Inflammatory macrophage (primary cell): Measurements from ENCODE around the gene PYM1.
"Not testable (repeated sequence)": the region's sequence is repeated elsewhere in the genome, so short reads cannot be mapped to it uniquely, and the experiment has no call there.

Experiments
- DNase-seq, 2 donors: peaks; one replicate each; pipeline ENCODE4 v3.0.0-alpha.2; 2020 to 2022

The PYM1 gene

DNA sequence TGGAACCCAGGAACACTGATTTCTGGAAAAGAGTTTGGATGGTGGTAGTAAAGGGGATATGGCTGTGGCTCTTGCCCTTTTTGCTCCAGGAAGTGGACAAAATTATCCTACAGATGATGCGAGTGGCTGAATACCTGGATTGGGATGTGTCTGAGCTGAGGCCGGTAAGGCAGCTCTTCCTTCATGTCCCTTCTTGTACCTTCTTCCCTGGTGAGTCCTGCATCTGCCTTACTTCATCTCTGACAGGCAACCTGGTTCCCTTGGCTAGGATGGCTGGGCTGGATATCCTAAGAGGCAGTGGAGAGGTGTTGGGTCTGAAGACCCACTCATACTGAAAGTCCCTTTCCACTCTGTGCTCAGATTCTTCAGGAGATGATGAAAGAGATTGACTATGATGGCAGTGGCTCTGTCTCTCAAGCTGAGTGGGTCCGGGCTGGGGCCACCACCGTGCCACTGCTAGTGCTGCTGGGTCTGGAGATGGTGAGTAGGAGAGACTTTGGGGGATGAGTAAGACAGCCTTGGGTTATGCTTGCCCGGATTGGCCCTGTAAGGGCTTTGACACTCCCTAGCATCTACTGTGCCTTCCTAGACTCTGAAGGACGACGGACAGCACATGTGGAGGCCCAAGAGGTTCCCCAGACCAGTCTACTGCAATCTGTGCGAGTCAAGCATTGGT is 11.3 kb upstream of the PYM1 start:
- DNase-seq = no peak

DNA sequence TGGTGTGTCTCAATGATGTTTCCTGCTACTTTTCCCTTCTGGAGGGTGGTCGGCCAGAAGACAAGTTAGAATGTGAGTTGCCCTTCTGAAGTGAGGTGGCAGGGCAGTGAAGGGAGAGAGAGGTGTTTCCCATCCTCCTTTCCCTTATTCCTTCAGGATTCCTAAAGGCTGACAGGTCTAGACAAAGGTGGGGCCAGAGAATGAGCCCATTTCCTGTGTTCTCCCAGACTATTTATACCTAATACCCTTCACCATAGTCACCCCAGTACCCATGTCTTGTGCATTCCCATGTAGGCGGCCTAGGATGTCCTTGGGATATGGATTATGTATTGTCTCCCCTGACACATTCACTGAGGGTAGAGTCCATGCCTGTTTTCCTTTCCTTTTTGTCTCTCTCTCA is 10.3 kb upstream of the PYM1 start:
- no peak for DNase-seq

DNA sequence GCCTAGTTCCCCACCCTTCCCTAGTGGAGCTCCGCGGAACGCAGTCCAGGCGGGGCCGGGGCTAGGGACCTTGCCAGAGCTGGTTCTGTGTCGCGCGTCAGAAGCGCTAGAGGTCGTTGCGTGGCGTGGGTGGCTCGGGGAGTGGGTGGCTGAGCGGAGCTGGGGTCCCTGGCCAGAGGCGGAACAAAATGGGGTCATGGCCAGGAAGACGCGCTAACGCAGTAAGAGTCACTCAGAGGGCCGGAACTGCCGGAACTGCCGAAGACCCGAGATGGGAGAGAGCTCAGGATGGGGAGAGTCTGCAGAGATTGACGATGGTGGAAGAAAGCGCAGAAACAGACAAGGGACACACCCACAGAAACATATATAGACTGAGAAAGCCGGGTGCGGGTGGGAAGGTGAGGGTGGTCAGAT is 8.1 kb upstream of the PYM1 start:
- DNase-seq = no peak

DNA sequence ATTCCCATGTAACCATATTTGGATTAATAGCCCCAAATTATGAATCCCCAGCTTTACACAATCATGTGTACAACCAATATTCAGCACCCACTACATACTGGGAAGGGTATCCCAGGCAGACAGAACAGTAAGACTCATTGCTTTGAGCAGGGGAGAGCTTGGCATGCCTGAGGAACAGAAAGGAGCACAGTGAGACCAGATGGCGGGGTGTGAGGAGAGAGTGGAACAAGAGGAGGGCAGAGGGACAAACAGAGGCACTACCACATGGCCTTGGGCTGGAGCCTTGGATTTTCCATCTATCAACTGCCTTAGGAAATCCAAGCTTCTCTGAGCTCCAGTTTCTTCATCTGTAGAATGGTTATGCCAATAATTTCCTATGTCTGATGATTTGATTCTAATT is 7.1 kb upstream of the PYM1 start:
- DNase-seq = no peak

GRCh38 chr12:55933799-55934742 is 6.4 kb upstream of the PYM1 start:
- DNase-seq = no peak

- DNase-seq = peak; percentile 21 to 33
Observed at GRCh38 chr12:55933169-55933798, 5.6 kb upstream of the PYM1 start.

GRCh38 chr12:55932551-55932910 is 4.8 kb upstream of the PYM1 start:
- DNase-seq = peak; percentile 19 to 24

DNA sequence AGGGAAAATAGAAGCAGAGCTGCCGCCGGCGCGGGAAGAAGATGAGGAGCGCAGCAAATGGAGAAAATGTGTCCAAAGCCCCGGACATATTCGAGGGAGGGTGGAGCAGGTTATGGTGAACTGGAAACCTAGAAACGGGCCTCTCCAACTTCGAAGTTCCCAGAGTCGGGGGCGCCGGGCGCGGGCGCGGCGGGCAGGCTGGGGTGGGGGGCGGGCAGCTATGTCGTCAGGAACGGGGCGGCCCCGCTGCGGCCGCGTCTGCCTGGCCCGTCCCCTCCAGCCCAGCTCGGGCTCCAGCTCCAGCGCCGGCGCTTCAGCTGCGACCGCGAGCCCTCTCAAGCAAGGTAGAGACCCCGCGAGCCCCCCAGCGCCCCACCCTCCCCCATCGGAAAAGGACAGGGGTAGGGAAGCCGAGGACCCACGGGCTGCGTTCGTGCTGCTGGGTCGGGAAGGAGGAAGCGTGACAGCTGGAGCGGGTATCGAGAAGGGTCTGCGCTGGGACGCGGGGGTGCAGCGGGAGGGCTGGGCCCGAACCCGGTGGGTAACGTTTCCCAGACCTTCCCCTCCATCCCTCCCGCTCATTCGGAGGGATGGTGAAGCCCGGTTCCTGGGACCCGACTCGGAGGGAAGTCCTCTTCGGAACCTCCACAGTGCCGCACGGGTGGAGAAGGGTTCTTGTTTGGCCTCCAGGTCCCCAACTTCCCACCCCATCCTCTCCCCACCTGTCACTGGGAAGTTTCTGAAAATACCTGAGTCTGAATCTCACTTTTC is 4.3 kb upstream of the PYM1 start:
- DNase-seq = peak in 1 of 2 donors; percentile 18

DNA sequence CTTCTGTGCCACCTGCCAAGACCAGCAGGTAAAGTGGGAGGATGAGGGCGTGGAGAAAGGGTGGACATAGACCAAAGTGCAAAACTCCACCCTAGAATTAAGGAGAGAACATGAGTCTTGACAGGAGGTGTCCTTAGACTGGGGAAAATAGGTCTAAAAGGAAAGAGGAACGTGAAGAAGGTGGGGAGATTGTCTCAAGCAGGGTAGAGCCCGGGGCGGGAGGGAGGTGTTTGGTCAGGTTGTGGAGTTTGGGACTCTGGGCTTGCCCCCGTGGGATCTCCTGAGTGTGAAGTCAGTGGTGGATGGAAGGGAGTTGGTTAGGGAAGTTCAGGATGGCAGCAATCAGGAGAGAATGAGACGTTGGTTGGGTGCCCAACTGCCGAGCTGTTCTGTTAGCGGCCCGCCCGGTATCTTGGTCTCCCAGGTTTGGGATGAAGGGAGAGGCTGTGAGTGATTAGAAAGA is 3.7 kb upstream of the PYM1 start:
- DNase-seq = no peak

DNA sequence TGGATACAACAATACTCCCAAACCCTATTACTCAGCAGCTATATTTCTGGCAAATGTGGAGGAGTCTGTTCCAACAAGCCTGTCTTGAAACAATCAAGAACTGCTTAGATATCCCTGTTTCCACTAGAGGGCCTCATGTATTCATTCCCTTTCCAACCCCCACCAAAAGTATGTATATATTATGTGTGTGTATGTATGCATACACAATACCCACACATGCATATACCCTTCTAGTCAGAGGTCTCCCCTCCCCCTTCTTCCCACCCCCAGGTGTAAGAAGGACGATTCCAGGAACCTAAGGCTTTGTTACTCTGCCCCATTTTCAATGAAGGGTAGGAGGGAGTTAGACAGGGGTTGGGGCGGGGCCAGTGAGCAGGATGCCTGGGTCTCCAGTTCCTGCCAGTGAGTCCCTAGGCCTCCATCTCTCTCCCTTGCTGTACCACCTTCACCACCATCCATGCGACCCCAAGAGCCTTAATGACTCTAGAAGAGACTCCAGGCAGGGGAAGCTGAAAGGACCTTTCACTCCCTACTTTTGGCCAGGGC is 3.1 kb upstream of the PYM1 start, which contains the start of gene DGKA:
Gene DGKA (plus strand): TSS at position 392 of the 546 bp plus-strand sequence. CDS start 5,342 bp downstream, outside the sequence.
- DNase-seq = peak; percentile 49 to 67

DNA sequence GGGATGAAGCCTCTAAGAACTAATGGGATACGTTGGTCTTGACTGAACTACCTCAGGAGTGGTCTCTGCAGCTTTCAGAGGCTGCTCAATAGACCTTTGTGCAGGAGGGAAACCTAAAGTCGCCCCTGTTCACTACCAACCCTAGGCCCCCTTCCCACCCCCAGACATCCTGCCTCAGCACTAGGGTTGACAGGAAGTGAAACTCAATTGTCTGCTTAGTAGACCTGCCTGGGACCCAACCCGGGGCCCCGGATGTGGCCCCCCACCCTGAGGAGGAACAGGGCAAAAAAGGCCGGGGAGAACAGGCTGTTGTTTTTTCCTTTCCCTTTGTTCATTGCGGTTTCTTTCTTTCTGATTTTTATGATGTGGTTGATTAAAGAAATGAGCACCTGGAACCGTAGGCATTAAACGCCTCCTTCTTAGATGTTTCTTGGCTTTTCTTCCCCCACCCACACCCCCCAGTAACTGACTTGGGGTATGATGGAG is 1.7 kb upstream of the PYM1 start:
- no peak for DNase-seq

DNA sequence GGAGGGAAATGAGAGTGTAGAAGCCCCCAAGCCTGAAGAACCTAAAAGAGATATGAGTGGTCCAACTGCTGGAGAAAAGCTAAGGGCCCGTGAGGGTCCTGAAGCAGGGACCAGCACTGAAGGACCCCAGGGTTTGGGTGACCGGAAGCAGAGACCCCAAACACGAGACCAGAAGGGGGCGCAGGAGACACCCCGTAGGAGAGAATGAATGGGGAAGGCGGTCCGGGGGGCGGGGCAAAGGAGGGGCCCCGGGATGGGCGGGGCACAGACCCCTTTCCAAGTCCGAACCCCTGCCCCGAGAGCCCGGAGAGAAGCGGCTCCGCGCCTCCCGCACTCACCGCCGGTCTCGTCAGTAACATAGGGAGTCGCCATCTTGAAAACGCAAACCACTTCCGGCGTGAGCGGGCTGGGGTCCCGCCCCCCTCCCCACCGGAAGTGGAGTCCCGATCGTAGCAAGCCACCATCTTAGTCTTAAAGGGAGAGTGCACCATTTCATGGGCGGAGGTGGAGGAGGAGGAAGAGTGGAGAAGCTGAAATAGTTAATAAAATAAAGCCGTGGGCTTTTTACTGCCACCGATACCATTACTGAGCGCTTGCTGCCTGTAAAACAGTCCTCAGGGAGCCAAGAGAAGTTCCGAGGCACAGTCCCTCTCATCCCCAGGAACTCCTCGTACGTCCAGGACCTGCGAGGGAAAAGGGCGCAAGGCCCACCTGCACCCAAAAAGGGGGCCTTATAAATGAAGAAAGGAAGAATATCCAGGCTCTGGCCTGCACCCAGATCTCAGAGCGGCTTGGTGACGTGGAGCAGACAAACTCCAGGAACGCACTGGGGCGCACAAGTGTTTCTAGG is 731 bp downstream of the PYM1 start:
- peak; percentile 88 to 89 for DNase-seq

DNA sequence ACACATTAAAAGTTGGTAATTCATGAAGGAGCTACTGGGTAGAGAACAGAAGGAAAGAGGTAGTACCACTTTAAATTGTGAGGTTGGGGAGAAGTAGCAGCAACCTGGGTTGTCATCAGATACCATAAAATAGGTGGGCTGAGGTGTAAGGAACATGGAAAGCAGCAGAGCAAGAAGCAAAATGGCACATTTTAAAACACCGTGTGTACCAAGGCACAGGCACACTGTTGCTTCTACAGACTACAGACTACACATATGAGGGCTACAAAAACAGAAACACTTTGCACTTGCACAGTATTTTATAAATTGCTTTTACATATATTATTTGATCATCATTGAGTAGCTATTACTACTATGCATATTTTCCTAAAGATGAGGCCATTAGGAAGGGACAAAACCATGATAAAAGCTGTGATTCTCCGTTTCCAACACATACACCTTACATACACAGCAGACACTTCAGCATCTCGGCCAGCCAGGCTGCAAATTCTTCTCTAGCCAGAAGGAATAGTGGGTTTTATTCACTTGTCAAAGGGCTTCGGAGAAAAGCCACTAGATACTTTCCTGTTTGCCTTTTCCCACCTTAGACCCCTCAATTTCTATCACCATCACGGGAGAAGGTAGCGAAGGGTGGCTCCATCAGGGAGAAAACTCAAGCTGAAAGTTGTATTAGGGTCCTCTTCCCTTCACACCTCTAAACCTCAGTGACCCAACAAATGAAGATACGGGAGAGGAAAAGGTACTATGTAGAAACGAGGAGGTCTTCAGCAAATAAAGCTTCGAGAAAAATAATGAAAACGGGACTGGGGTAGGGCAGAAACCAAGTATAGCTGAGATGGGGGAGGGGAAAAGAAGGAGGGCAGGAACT is 1.6 kb downstream of the PYM1 start:
- no peak for DNase-seq

GRCh38 chr12:55925371-55925770 is 2.3 kb downstream of the PYM1 start:
- DNase-seq = no peak

DNA sequence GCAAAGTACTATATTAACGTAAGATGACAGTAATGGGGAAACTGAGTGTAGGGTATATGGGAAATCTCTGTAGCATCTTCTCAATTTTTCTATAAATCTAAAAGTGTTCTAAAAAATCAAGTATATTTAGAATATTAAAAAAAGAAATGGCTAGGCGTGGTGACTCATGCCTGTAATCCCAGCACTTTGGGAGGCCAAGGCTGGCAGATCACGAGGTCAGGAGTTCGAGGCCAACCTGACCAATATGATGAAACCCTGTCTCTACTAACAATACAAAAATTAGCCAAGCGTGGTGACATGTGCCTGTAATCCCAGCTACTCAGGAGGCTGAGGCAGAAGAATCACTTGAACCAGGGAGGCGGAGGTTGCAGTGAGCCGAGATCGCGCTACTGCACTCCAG is 4.0 kb downstream of the PYM1 start:
- not testable (repeated sequence) for DNase-seq

DNA sequence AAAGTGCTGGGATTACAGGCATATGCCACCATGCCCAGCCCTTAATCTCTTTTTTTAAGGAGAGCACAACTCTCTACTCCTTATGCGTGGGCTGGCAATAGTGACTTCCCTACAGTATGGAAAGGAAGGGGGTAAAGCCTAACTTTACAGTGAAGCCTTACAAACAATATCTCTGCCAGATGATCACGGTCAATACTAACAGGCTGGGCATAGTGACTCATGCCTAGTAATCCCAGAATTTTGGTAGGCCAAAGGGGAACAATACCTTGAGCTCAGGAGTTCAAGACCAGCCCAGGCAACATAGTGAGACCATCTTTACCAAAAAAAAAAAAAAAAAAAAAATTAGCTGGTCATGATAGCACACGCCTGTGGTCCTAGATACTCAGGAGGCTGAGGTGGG is 5.6 kb downstream of the PYM1 start:
- no peak for DNase-seq

- peak in 1 of 2 donors; percentile 35 for DNase-seq
Observed at GRCh38 chr12:55919032-55919431, 8.7 kb downstream of the PYM1 start.

DNA sequence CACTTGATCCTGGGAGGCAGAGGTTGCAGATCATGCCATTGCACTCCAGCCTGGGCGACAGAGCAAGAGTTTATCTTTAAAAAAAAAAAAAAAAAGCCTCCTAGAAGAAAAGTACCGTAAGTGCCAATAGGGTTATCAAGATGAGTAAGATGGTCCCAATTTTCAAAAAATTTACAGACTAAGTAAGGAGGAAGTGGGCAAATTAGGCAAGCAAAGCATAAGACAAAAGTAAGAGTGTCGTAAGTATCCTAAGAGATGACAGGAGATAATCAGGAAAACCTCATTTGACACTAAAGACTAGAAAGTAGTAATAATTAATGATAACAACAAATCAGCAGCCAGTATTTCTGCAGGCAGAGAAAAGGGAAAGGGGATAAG is 12.2 kb downstream of the PYM1 start:
- peak; percentile 42 to 72 for DNase-seq

- no peak for DNase-seq
Observed at GRCh38 chr12:55912908-55913307, 14.8 kb downstream of the PYM1 start.

- no peak for DNase-seq
Observed at GRCh38 chr12:55909513-55909884, 18.2 kb downstream of the PYM1 start.
